ENCODE data around the gene FOXO1. TPM values are rescaled to one million over a fixed set of nuclear protein-coding genes. Genes with fewer than 3 reads are reported as not detected.

Gene FOXO1
- total RNA-seq, 1 donor from 2014 or later: 41.9 TPM

GRCh38 chr13:40624383-40624782 lies 42.1 kb downstream of the FOXO1 start:
- intact Hi-C loops (cut with micrococcal nuclease): loop anchor here (2.0 kb wide), 1 partner anchor 20 kb away; no protein-coding TSS in a partner anchor
- DNase-seq (ENCODE audit: low spot score): no peak
- Mint-ChIP-seq H3K36me3 (ENCODE audit: low read depth) (peaks cover 28% of the 10 kb centered on the region), H3K27me3 (ENCODE audit: insufficient read depth) (no peaks in the 10 kb centered on the region), H3K9me3 (no peaks in the 10 kb centered on the region), H3K27ac (no peak overlapping the region), H3K4me3 (no peak overlapping the region), H3K4me1 (ENCODE audit: low read depth) (peaks cover 74% of the 10 kb centered on the region)

DNA sequence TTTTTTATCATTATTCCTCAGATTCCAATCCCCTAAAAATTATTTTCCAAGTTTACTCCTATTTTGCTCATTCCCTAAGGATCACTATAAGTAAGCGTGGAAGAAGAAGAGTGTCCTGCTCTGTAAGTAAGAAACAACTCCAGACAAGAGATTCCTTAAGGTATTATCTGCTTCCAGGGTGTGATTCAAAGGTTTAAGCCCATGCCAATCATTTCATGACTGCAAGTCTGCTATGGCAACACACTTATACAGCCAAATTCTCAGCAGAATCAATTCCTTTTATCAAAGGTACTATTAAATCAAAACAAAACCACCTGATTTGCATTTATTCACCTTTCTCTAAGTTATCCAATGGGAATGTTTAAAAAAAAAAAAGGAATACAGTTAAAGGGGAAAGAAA lies 43.7 kb downstream of the FOXO1 start:
- Mint-ChIP-seq H3K27ac (no peak overlapping the region), H3K27me3 (ENCODE audit: insufficient read depth) (no peaks in the 10 kb centered on the region), H3K9me3 (no peaks in the 10 kb centered on the region), H3K36me3 (ENCODE audit: low read depth) (peaks cover 29% of the 10 kb centered on the region), H3K4me3 (no peak overlapping the region), H3K4me1 (ENCODE audit: low read depth) (peaks cover 73% of the 10 kb centered on the region)
- no peak for DNase-seq (ENCODE audit: low spot score)
- intact Hi-C loops (cut with micrococcal nuclease): no loop called here

DNA sequence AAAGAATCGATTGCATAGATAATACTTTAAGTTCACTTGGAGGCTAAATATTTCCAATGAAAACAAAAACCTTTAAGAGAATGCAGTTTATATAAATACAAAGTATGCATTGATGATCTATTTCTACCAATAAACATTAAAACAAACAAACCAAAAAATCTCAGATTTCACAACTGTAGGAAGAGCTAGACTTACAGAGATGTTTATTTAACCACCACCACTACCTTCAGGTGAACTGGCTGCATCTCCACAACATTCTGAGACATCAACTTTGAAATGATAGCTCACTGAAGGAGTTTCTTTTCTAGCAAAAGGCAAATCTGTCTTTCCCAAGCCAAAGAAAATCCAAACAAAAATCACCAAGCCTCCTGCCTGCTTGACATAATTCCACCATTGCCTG lies 44.2 kb downstream of the FOXO1 start:
- Mint-ChIP-seq H3K9me3 (no peaks in the 10 kb centered on the region), H3K4me1 (ENCODE audit: low read depth) (peaks cover 74% of the 10 kb centered on the region), H3K27me3 (ENCODE audit: insufficient read depth) (no peaks in the 10 kb centered on the region), H3K27ac (no peak overlapping the region), H3K4me3 (no peak overlapping the region), H3K36me3 (ENCODE audit: low read depth) (peaks cover 30% of the 10 kb centered on the region)
- DNase-seq (ENCODE audit: low spot score): no peak
- intact Hi-C loops (cut with micrococcal nuclease): no loop called here

DNA sequence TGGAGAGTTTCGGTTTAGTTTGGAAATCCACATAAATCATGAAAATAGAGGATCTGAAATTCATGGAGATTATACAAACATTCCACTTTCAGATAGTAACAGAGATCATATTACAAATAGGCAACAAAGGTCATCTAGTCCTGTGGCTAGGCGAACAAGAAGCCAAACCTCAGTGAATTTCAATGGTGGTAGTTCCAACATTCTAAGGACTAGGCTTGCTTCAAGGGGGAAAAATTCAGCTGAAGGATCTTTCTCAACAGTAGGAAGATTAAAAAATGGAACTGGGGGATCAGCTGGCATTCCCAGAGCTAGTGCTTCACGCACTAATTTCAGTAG lies 47.0 kb downstream of the FOXO1 start:
- Mint-ChIP-seq H3K4me1 (ENCODE audit: low read depth) (peaks cover 79% of the 10 kb centered on the region), H3K4me3 (no peak overlapping the region), H3K36me3 (ENCODE audit: low read depth) (peaks cover 33% of the 10 kb centered on the region)

GRCh38 chr13:40618581-40619478 lies 47.6 kb downstream of the FOXO1 start:
- Mint-ChIP-seq H3K27me3 (ENCODE audit: insufficient read depth) (no peaks in the 10 kb centered on the region), H3K4me1 (ENCODE audit: low read depth) (peaks cover 82% of the 10 kb centered on the region), H3K36me3 (ENCODE audit: low read depth) (peaks cover 33% of the 10 kb centered on the region), H3K9me3 (no peaks in the 10 kb centered on the region), H3K4me3 (no peak overlapping the region), H3K27ac (peak overlapping the region; percentile 56)
- no peak for DNase-seq (ENCODE audit: low spot score)
- intact Hi-C loops (cut with micrococcal nuclease): no loop called here

More for the DNA sequence above, 47.0 kb downstream of the FOXO1 start:
- Mint-ChIP-seq H3K27ac (peak overlapping the region; percentile 56), H3K27me3 (ENCODE audit: insufficient read depth) (no peaks in the 10 kb centered on the region), H3K9me3 (no peaks in the 10 kb centered on the region)
- no peak for DNase-seq (ENCODE audit: low spot score)
- intact Hi-C loops (cut with micrococcal nuclease): no loop called here

- H3K27me3 Mint-ChIP-seq (ENCODE audit: insufficient read depth): no peaks in the 10 kb centered on the region
- H3K36me3 Mint-ChIP-seq (ENCODE audit: low read depth): peaks cover 36% of the 10 kb centered on the region
- H3K9me3 Mint-ChIP-seq: no peaks in the 10 kb centered on the region
- no peak for DNase-seq (ENCODE audit: low spot score)
- peaks cover 85% of the 10 kb centered on the region for H3K4me1 Mint-ChIP-seq (ENCODE audit: low read depth)
- intact Hi-C loops (cut with micrococcal nuclease): no loop called here
- H3K4me3 Mint-ChIP-seq: no peak overlapping the region
- H3K27ac Mint-ChIP-seq: no peak overlapping the region
Observed at GRCh38 chr13:40617801-40618356, 48.6 kb downstream of the FOXO1 start.

DNA sequence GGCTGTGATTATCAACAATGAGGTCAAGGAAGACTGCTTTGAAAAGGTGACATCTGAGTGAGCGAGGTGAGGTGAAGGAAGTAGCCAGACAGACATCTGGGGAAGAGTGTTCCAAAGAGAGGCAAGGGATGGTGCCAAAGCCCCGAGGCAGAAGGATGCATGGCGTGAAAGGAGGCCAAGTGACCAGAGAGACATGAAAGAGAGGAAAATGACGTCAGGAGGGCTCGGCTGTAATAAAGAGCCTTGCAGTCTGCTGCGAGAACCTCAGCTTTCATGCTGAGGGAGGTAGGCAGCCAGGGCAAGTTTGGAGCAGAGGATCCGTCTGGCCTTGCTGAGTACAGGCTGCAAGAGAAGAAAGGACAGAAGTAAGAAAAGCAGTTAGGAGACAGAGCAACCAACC lies 50.8 kb downstream of the FOXO1 start:
- Mint-ChIP-seq H3K27me3 (ENCODE audit: insufficient read depth) (no peaks in the 10 kb centered on the region), H3K27ac (no peak overlapping the region), H3K36me3 (ENCODE audit: low read depth) (peaks cover 37% of the 10 kb centered on the region), H3K4me1 (ENCODE audit: low read depth) (peaks cover 93% of the 10 kb centered on the region), H3K4me3 (no peak overlapping the region), H3K9me3 (no peaks in the 10 kb centered on the region)
- intact Hi-C loops (cut with micrococcal nuclease): no loop called here
- DNase-seq (ENCODE audit: low spot score): no peak

- intact Hi-C loops (cut with micrococcal nuclease): loop anchor here (1.0 to 5.0 kb wide), 7 partner anchors 15 to 297 kb away; no protein-coding TSS in a partner anchor
- peak overlapping the region; percentile 78 for H3K4me3 Mint-ChIP-seq
Observed at GRCh38 chr13:40613914-40614313, 52.5 kb downstream of the FOXO1 start.

GRCh38 chr13:40613192-40613818 lies 53.1 kb downstream of the FOXO1 start:
- Mint-ChIP-seq H3K9me3 (no peaks in the 10 kb centered on the region), H3K4me1 (ENCODE audit: low read depth) (peaks cover 78% of the 10 kb centered on the region), H3K27ac (peak overlapping the region; percentile 91), H3K4me3 (peak overlapping the region; percentile 78), H3K27me3 (ENCODE audit: insufficient read depth) (no peaks in the 10 kb centered on the region), H3K36me3 (ENCODE audit: low read depth) (peaks cover 27% of the 10 kb centered on the region)
- peak; percentile 45 for DNase-seq (ENCODE audit: low spot score)
- intact Hi-C loops (cut with micrococcal nuclease): loop anchor here (1.0 to 5.0 kb wide), 7 partner anchors 14 to 296 kb away; no protein-coding TSS in a partner anchor

More at GRCh38 chr13:40613914-40614313, 52.5 kb downstream of the FOXO1 start:
- Mint-ChIP-seq H3K27me3 (ENCODE audit: insufficient read depth) (no peaks in the 10 kb centered on the region), H3K9me3 (no peaks in the 10 kb centered on the region), H3K27ac (peak overlapping the region; percentile 91), H3K4me1 (ENCODE audit: low read depth) (peaks cover 83% of the 10 kb centered on the region), H3K36me3 (ENCODE audit: low read depth) (peaks cover 31% of the 10 kb centered on the region)
- no peak for DNase-seq (ENCODE audit: low spot score)

DNA sequence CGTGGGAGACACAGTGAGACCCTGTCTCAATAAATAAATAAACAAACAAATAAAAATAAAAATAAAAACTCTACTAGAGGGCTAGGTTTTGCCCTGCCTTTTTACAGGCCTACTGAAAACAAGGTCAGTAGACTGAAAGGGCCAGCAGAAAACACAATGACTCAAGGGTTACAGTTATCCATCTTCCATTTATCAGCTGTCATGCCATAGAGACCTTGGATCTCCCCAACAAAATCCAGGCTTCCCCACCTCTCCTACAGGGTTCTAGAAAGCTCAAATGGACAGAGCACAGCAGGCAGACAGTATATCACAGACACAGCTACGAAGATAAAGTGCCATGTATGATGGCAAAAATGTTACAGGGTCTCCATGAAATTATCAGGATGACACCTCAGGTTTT lies 54.4 kb downstream of the FOXO1 start:
- peak overlapping the region; percentile 91 for H3K27ac Mint-ChIP-seq
- H3K9me3 Mint-ChIP-seq: peaks cover 3% of the 10 kb centered on the region
- peak overlapping the region; percentile 78 for H3K4me3 Mint-ChIP-seq
- no peaks in the 10 kb centered on the region for H3K27me3 Mint-ChIP-seq (ENCODE audit: insufficient read depth)
- DNase-seq (ENCODE audit: low spot score): no peak
- peaks cover 29% of the 10 kb centered on the region for H3K36me3 Mint-ChIP-seq (ENCODE audit: low read depth)
- H3K4me1 Mint-ChIP-seq (ENCODE audit: low read depth): peaks cover 80% of the 10 kb centered on the region
- intact Hi-C loops (cut with micrococcal nuclease): loop anchor here (2.0 to 5.0 kb wide), 6 partner anchors 17 to 295 kb away; no protein-coding TSS in a partner anchor

- Mint-ChIP-seq H3K36me3 (ENCODE audit: low read depth) (peaks cover 33% of the 10 kb centered on the region), H3K27ac (peak overlapping the region; percentile 57), H3K9me3 (peaks cover 3% of the 10 kb centered on the region), H3K4me3 (no peak overlapping the region), H3K27me3 (ENCODE audit: insufficient read depth) (no peaks in the 10 kb centered on the region), H3K4me1 (ENCODE audit: low read depth) (peaks cover 81% of the 10 kb centered on the region)
- DNase-seq (ENCODE audit: low spot score): no peak
- intact Hi-C loops (cut with micrococcal nuclease): loop anchor here (2.0 to 5.0 kb wide), 6 partner anchors 17 to 294 kb away; no protein-coding TSS in a partner anchor
Observed at GRCh38 chr13:40611635-40612034, 54.8 kb downstream of the FOXO1 start.

GRCh38 chr13:40611004-40611403 lies 55.4 kb downstream of the FOXO1 start:
- no peak for DNase-seq (ENCODE audit: low spot score)
- intact Hi-C loops (cut with micrococcal nuclease): loop anchor here (5.0 kb wide), 3 partner anchors 34 to 294 kb away; no protein-coding TSS in a partner anchor
- Mint-ChIP-seq H3K9me3 (peaks cover 3% of the 10 kb centered on the region), H3K4me3 (no peak overlapping the region), H3K27me3 (ENCODE audit: insufficient read depth) (no peaks in the 10 kb centered on the region), H3K27ac (no peak overlapping the region), H3K36me3 (ENCODE audit: low read depth) (peaks cover 29% of the 10 kb centered on the region), H3K4me1 (ENCODE audit: low read depth) (peaks cover 76% of the 10 kb centered on the region)
